ENCODE data around the gene CCDC12.
A peak's percentile ranks its signal among the peaks of the same experiment; 100 is the strongest.
"Not testable (repeated sequence)": the region's sequence is repeated elsewhere in the genome, so short reads cannot be mapped to it uniquely, and the experiment has no call there.

Gene CCDC12

GRCh38 chr3:46978985-46979944, 2.7 kb upstream of the CCDC12 start, which contains the start of gene NBEAL2:
NBEAL2 (plus strand) TSS chr3:46979666; CDS start chr3:46979862, 196 bp downstream.
- DNase-seq = peak; percentile 97

- DNase-seq = no peak
These were observed 1.8 kb upstream of the CCDC12 start for GRCh38 chr3:46978381-46978780.

GRCh38 chr3:46977811-46978195, 1.3 kb upstream of the CCDC12 start:
- no peak for DNase-seq

- no peak for DNase-seq
These were observed 1.9 kb downstream of the CCDC12 start for GRCh38 chr3:46974421-46975171.

GRCh38 chr3:46972396-46972795, 4.1 kb downstream of the CCDC12 start:
- DNase-seq = no peak

GRCh38 chr3:46971742-46972141, 4.8 kb downstream of the CCDC12 start:
- DNase-seq = no peak

- no peak for DNase-seq
These were observed 5.4 kb downstream of the CCDC12 start for GRCh38 chr3:46971151-46971550.

GRCh38 chr3:46970391-46971091, 6.0 kb downstream of the CCDC12 start:
- DNase-seq = no peak

GRCh38 chr3:46968783-46969428, 7.6 kb downstream of the CCDC12 start:
- DNase-seq = no peak

- DNase-seq = no peak
These were observed 9.7 kb downstream of the CCDC12 start for GRCh38 chr3:46966811-46967210.

GRCh38 chr3:46965151-46965550, 11.4 kb downstream of the CCDC12 start:
- no peak for DNase-seq

GRCh38 chr3:46964038-46964590, 12.4 kb downstream of the CCDC12 start:
- not testable (repeated sequence) for DNase-seq

GRCh38 chr3:46962990-46963389, 13.6 kb downstream of the CCDC12 start:
- DNase-seq = no peak

- DNase-seq = no peak
These were observed 14.1 kb downstream of the CCDC12 start for GRCh38 chr3:46962427-46962826.

- DNase-seq = no peak
These were observed 15.7 kb downstream of the CCDC12 start for GRCh38 chr3:46960835-46961234.

GRCh38 chr3:46960081-46960701, 16.4 kb downstream of the CCDC12 start:
- no peak for DNase-seq

GRCh38 chr3:46959161-46959511, 17.4 kb downstream of the CCDC12 start:
- peak; percentile 59 for DNase-seq

- no peak for DNase-seq
These were observed 17.9 kb downstream of the CCDC12 start for GRCh38 chr3:46958467-46959160.

GRCh38 chr3:46957092-46957820, 19.3 kb downstream of the CCDC12 start:
- no peak for DNase-seq

- DNase-seq = no peak
These were observed 20.7 kb downstream of the CCDC12 start for GRCh38 chr3:46955801-46956259.
